ENCODE data around the gene CALR. TPM values are rescaled to one million over a fixed set of nuclear protein-coding genes. Genes with fewer than 3 reads are reported as not detected.
A peak's percentile ranks its signal among the peaks of the same experiment; 100 is the strongest.
"Not testable (repeated sequence)": the region's sequence is repeated elsewhere in the genome, so short reads cannot be mapped to it uniquely, and the experiment has no call there.

The CALR gene
- total RNA-seq, 1 experiment from 2014 or later = 1,131 TPM

- H3K27me3 ChIP-seq (ENCODE audit: control insufficient read depth, insufficient read depth, low read length) = no peaks in the 10 kb centered on the region
- H3K4me3 ChIP-seq (ENCODE audit: insufficient read depth, low read depth, low read length) = no peak overlapping the region
- H3K36me3 ChIP-seq (replicated peaks; ENCODE audit: control insufficient read depth, insufficient read depth, low read length) = no peaks in the 10 kb centered on the region
- peak; percentile 29 for DNase-seq
Measured at GRCh38 chr19:12974301-12975220, 36.2 kb downstream of the CALR start.

DNA sequence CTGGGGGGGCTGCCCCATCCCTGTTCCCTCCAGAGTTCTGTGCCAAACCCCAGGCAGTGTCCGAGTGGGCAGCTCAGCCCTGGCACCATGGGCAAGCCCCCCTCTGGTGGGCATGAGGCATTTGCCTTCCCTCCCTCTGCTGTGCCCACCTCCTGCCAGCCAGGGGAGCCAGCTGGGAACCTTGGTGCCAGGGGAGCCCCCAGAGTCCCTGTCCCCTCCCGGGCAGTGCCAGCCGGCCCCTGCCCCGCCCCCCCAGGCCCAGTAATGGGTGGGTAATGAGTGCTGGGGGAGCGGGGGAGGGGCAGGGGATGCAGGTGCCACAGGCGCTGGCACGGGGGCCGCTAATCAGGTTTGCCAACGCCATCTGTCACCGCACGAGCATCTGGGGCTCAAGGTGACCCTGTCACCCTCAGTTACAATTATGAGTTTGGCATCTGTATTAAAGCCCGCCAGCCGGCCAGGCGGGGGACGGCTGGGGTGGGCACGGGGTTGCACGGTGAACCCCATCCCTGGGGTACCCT lies 36.9 kb downstream of the CALR start:
- no peaks in the 10 kb centered on the region for H3K27me3 ChIP-seq (ENCODE audit: control insufficient read depth, insufficient read depth, low read length)
- H3K36me3 ChIP-seq (replicated peaks; ENCODE audit: control insufficient read depth, insufficient read depth, low read length) = no peaks in the 10 kb centered on the region
- H3K4me3 ChIP-seq (ENCODE audit: insufficient read depth, low read depth, low read length) = no peak overlapping the region
- no peak for DNase-seq

GRCh38 chr19:12976109-12976508 lies 37.7 kb downstream of the CALR start:
- H3K36me3 ChIP-seq (replicated peaks; ENCODE audit: control insufficient read depth, insufficient read depth, low read length); DNase-seq; H3K4me3 ChIP-seq (ENCODE audit: insufficient read depth, low read depth, low read length); H3K27me3 ChIP-seq (ENCODE audit: control insufficient read depth, insufficient read depth, low read length): not testable (repeated sequence)

GRCh38 chr19:12979974-12980373 lies 41.6 kb downstream of the CALR start:
- DNase-seq = no peak
- no peak overlapping the region for H3K4me3 ChIP-seq (ENCODE audit: insufficient read depth, low read depth, low read length)
- H3K27me3 ChIP-seq (ENCODE audit: control insufficient read depth, insufficient read depth, low read length) = peaks cover 11% of the 10 kb centered on the region
- H3K36me3 ChIP-seq (replicated peaks; ENCODE audit: control insufficient read depth, insufficient read depth, low read length) = no peaks in the 10 kb centered on the region

- Histone ChIP-seq H3K4me3 (ENCODE audit: insufficient read depth, low read depth, low read length) (no peak overlapping the region), H3K27me3 (ENCODE audit: control insufficient read depth, insufficient read depth, low read length) (peaks cover 19% of the 10 kb centered on the region), H3K36me3 (replicated peaks; ENCODE audit: control insufficient read depth, insufficient read depth, low read length) (no peaks in the 10 kb centered on the region)
- no peak for DNase-seq
Measured at GRCh38 chr19:12982648-12983047, 44.2 kb downstream of the CALR start.

- peak overlapping the region; percentile 18; the same call in 1 of the 2 replicates for H3K4me3 ChIP-seq (ENCODE audit: insufficient read depth, low read depth, low read length)
- peaks cover 19% of the 10 kb centered on the region for H3K27me3 ChIP-seq (ENCODE audit: control insufficient read depth, insufficient read depth, low read length)
- DNase-seq = no peak
- no peaks in the 10 kb centered on the region for H3K36me3 ChIP-seq (replicated peaks; ENCODE audit: control insufficient read depth, insufficient read depth, low read length)
Measured at GRCh38 chr19:12983091-12983490, 44.7 kb downstream of the CALR start.

GRCh38 chr19:12983542-12984142 lies 45.2 kb downstream of the CALR start:
- Histone ChIP-seq H3K36me3 (replicated peaks; ENCODE audit: control insufficient read depth, insufficient read depth, low read length) (no peaks in the 10 kb centered on the region), H3K27me3 (ENCODE audit: control insufficient read depth, insufficient read depth, low read length) (peaks cover 19% of the 10 kb centered on the region), H3K4me3 (ENCODE audit: insufficient read depth, low read depth, low read length) (peak overlapping the region; percentile 18; the same call in 1 of the 2 replicates)
- peak; percentile 99 for DNase-seq

DNA sequence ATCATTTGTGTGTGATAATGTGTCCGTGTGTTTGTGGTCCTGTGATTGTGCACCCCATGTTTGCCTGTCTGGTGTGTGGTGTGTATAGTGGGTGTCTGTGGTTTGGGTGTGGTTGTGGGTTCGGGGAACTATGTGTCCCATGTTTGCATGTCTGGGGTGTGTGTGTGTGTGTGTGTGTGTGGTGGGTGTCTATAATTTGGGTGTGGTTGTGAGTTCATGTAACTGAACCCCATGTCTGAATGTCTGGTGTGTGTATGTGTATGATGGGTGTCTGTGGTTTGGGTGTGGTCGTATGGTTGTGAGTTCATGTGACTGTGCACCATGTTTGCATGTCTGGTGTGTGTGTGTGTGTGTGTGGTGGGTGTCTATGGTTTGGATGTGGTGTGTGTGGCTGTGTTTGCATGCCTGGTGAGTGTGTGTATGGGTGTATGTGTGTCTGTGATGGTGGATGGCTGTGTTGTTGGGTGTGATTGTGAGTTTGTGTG lies 45.8 kb downstream of the CALR start:
- no peak for DNase-seq
- H3K36me3 ChIP-seq (replicated peaks; ENCODE audit: control insufficient read depth, insufficient read depth, low read length) = no peaks in the 10 kb centered on the region
- H3K4me3 ChIP-seq (ENCODE audit: insufficient read depth, low read depth, low read length) = no peak overlapping the region
- peaks cover 19% of the 10 kb centered on the region for H3K27me3 ChIP-seq (ENCODE audit: control insufficient read depth, insufficient read depth, low read length)

- DNase-seq = peak; percentile 59
- H3K36me3 ChIP-seq (replicated peaks; ENCODE audit: control insufficient read depth, insufficient read depth, low read length) = no peaks in the 10 kb centered on the region
- no peak overlapping the region for H3K4me3 ChIP-seq (ENCODE audit: insufficient read depth, low read depth, low read length)
- H3K27me3 ChIP-seq (ENCODE audit: control insufficient read depth, insufficient read depth, low read length) = peaks cover 19% of the 10 kb centered on the region
Measured at GRCh38 chr19:12984683-12985048, 46.3 kb downstream of the CALR start.

DNA sequence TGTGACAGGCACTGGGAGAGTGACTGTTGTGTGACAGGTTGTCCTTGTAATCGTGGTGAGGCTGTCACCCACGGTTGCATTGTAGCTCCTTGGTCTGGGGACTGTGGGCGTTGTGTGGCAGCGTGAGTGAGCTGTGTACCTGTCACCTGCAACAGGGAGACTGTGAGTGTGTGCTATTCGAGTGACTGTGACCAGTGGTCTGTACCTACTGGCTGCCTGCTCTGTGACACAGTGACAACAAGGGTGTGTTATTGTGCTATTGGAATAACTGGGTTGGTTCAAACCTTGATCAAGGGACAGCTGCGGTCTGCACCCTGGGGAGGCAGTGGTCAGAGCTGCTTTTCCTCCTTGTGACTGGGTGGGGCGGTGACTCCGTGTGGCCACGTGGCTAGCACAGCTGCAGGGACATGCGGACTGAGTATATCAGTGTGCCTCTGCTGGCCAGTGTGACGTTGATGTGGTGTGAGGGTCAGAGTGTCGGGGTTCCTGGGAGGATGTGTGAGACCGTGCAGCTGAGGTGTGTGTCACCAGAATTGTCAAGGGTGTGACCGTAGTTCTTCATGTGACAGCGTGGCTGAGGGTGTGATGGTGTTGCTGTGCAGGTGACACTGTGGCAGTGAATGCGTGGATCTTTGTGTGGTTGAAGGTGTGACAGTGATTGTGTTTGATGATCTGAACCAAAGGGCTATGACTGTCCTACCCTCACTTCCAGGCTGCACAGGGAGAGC lies 46.8 kb downstream of the CALR start:
- peak; percentile 50 for DNase-seq
- no peaks in the 10 kb centered on the region for H3K36me3 ChIP-seq (replicated peaks; ENCODE audit: control insufficient read depth, insufficient read depth, low read length)
- H3K4me3 ChIP-seq (ENCODE audit: insufficient read depth, low read depth, low read length) = no peak overlapping the region
- H3K27me3 ChIP-seq (ENCODE audit: control insufficient read depth, insufficient read depth, low read length) = peaks cover 24% of the 10 kb centered on the region

DNA sequence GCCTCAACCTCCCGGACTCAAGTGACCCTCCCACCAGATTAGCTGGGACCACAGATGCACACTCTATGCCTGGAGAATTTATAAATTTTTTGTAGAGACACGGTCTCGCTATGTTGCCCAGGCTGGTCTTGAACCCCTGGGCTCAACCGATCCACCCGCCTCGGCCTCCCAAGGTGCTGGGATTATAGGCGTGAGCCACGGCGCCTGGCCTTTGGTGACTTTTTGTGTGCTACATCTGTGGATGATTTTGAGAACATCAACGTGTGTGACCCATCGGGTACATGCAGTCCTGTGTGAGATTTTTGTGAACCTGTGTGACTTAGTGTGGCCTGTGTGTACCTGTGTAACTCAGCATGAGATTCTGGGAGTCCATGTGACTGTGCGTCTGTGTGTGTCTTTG lies 48.3 kb downstream of the CALR start:
- Histone ChIP-seq H3K4me3 (ENCODE audit: insufficient read depth, low read depth, low read length) (no peak overlapping the region), H3K27me3 (ENCODE audit: control insufficient read depth, insufficient read depth, low read length) (peaks cover 27% of the 10 kb centered on the region), H3K36me3 (replicated peaks; ENCODE audit: control insufficient read depth, insufficient read depth, low read length) (no peaks in the 10 kb centered on the region)
- no peak for DNase-seq

DNA sequence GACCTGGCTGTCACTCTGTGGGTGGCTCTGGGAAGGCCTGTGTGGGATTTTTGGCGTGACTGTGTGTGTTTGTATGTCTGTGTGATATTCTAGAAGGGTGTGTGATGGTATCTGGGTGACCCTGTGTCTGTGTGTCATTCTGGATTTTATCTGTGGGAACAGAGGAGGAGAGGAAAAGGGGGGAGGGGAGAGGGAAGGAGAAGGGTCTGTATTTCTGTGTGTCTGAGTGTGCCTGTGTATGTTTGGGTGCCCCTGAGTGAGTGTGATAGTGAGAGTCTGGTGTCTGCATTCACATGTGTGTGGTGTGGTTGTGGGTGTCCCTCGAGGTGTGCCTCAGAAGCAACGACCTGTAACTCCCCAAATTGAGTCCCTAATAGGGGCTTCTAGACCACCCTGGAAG lies 48.8 kb downstream of the CALR start:
- no peak for DNase-seq
- Histone ChIP-seq H3K27me3 (ENCODE audit: control insufficient read depth, insufficient read depth, low read length) (peaks cover 25% of the 10 kb centered on the region), H3K36me3 (replicated peaks; ENCODE audit: control insufficient read depth, insufficient read depth, low read length) (no peaks in the 10 kb centered on the region), H3K4me3 (ENCODE audit: insufficient read depth, low read depth, low read length) (no peak overlapping the region)

DNA sequence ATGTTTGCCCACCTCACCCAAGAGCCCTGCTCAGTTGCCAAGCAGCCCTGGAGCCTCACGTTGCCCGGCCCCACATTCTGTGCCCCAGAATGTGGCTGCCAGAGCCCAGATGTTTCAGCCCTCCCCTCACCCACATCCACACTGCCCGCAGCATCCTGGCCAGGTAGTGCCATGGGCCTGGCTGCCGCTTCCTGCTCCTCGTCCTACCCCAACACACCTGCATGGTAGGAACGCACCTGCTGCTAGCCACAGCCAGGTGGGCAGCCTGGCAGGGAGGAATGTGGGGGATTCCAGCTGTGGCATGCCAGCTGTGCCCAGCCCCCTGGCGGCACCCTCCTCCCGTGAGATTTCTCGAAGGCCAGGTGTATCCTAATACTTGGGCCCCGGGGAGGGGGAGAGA lies 49.4 kb downstream of the CALR start:
- Histone ChIP-seq H3K4me3 (ENCODE audit: insufficient read depth, low read depth, low read length) (no peak overlapping the region), H3K36me3 (replicated peaks; ENCODE audit: control insufficient read depth, insufficient read depth, low read length) (no peaks in the 10 kb centered on the region), H3K27me3 (ENCODE audit: control insufficient read depth, insufficient read depth, low read length) (peaks cover 25% of the 10 kb centered on the region)
- DNase-seq = no peak

GRCh38 chr19:12990431-12990830 lies 52.0 kb downstream of the CALR start:
- DNase-seq = no peak
- peaks cover 33% of the 10 kb centered on the region for H3K27me3 ChIP-seq (ENCODE audit: control insufficient read depth, insufficient read depth, low read length)
- H3K4me3 ChIP-seq (ENCODE audit: insufficient read depth, low read depth, low read length) = no peak overlapping the region
- H3K36me3 ChIP-seq (replicated peaks; ENCODE audit: control insufficient read depth, insufficient read depth, low read length) = no peaks in the 10 kb centered on the region

Data from H7 (cell line).